Activated naive CD4-positive, alpha-beta T cell treated with anti-CD3 and anti-CD28 coated beads for 36 hours (primary cell): Measurements from ENCODE around the gene INF2. TPM values are rescaled to one million over a fixed set of nuclear protein-coding genes. Genes with fewer than 3 reads are reported as not detected.

Experiments used
- CTCF ChIA-PET: fragments of 350-600 bp; sonication (Branson Sonifier 250); formaldehyde crosslinking; loops from one replicate; lab custom pipeline; 2021; ENCODE audit warnings: antibody characterized with exemption; lab: Charles Lee
- DNase-seq: peaks from one replicate; pipeline ENCODE4 v3.0.0-alpha.2; 2020
- H3K27ac Mint-ChIP-seq: one replicate; pipeline ENCODE4 v1.8.0; 2021; ENCODE audit warnings: mild to moderate bottlenecking, mixed read lengths
- H3K27me3 Mint-ChIP-seq: one replicate; pipeline ENCODE4 v1.8.0; 2021; ENCODE audit warnings: low read depth, mixed read lengths
- H3K36me3 Mint-ChIP-seq: one replicate; pipeline ENCODE4 v1.8.0; 2021; ENCODE audit warnings: low read depth, mixed read lengths
- H3K4me1 Mint-ChIP-seq: one replicate; pipeline ENCODE4 v1.8.0; 2021; ENCODE audit warnings: low read depth, mixed read lengths
- H3K4me3 Mint-ChIP-seq: one replicate; pipeline ENCODE4 v1.8.0; 2021; ENCODE audit warnings: mild to moderate bottlenecking, moderate library complexity, mixed read lengths
- H3K9me3 Mint-ChIP-seq: one replicate; pipeline ENCODE4 v1.8.0; 2021; ENCODE audit warnings: mixed read lengths
- intact Hi-C: fragments of 100-400 bp; cut with micrococcal nuclease; formaldehyde crosslinking; loops from one replicate; pipeline ENCODE4 v1.15.1; 2023
- total RNA-seq, 2 experiments: library from RNA; stranded (reverse); gene quantifications; one replicate each; pipeline ENCODE4 v1.2.3, GENCODE V29; 2021

The INF2 gene
- total RNA-seq, 2 experiments from 2014 or later = 50.7 to 50.9 TPM

GRCh38 chr14:104689881-104690711, 678 bp downstream of the INF2 start:
- H3K36me3 Mint-ChIP-seq = peaks cover 1% of the 10 kb centered on the region
- peak overlapping the region; percentile 73 for H3K4me3 Mint-ChIP-seq
- H3K4me1 Mint-ChIP-seq = peaks cover 54% of the 10 kb centered on the region
- no peaks in the 10 kb centered on the region for H3K9me3 Mint-ChIP-seq
- intact Hi-C loops = loop anchor here (2.0 kb wide), 1 partner anchor 25 kb away; no protein-coding TSS in a partner anchor
- DNase-seq = peak; percentile 54
- H3K27ac Mint-ChIP-seq = peak overlapping the region; percentile 36
- CTCF ChIA-PET = interaction anchor here (1.4 kb wide), 1 partner anchor 24 kb away, joined by 4 read pairs; no protein-coding TSS in a partner anchor
- H3K27me3 Mint-ChIP-seq = no peaks in the 10 kb centered on the region

- no peaks in the 10 kb centered on the region for H3K9me3 Mint-ChIP-seq
- peaks cover 1% of the 10 kb centered on the region for H3K36me3 Mint-ChIP-seq
- H3K27ac Mint-ChIP-seq = peak overlapping the region; percentile 24
- H3K4me1 Mint-ChIP-seq = peaks cover 59% of the 10 kb centered on the region
- CTCF ChIA-PET = interaction anchor here (1.4 kb wide), 1 partner anchor 25 kb away, joined by 4 read pairs; no protein-coding TSS in a partner anchor
- H3K4me3 Mint-ChIP-seq = peak overlapping the region; percentile 73
- intact Hi-C loops = loop anchor here (2.0 kb wide), 1 partner anchor 26 kb away; no protein-coding TSS in a partner anchor
- no peaks in the 10 kb centered on the region for H3K27me3 Mint-ChIP-seq
- DNase-seq = peak; percentile 32
These were observed 1.5 kb downstream of the INF2 start for GRCh38 chr14:104690861-104691455.

GRCh38 chr14:104691546-104692260, 2.3 kb downstream of the INF2 start:
- H3K4me1 Mint-ChIP-seq = peaks cover 56% of the 10 kb centered on the region
- intact Hi-C loops = loop anchor here (2.0 kb wide), 1 partner anchor 27 kb away; no protein-coding TSS in a partner anchor
- H3K4me3 Mint-ChIP-seq = peak overlapping the region; percentile 73
- CTCF ChIA-PET = no interaction called here
- H3K9me3 Mint-ChIP-seq = no peaks in the 10 kb centered on the region
- no peaks in the 10 kb centered on the region for H3K27me3 Mint-ChIP-seq
- H3K27ac Mint-ChIP-seq = no peak overlapping the region
- H3K36me3 Mint-ChIP-seq = peaks cover 1% of the 10 kb centered on the region
- DNase-seq = no peak

GRCh38 chr14:104692261-104692938, 3.0 kb downstream of the INF2 start:
- DNase-seq = no peak
- CTCF ChIA-PET = no interaction called here
- peaks cover 1% of the 10 kb centered on the region for H3K36me3 Mint-ChIP-seq
- no peaks in the 10 kb centered on the region for H3K27me3 Mint-ChIP-seq
- intact Hi-C loops = no loop called here
- peaks cover 51% of the 10 kb centered on the region for H3K4me1 Mint-ChIP-seq
- H3K27ac Mint-ChIP-seq = no peak overlapping the region
- no peaks in the 10 kb centered on the region for H3K9me3 Mint-ChIP-seq
- H3K4me3 Mint-ChIP-seq = no peak overlapping the region

GRCh38 chr14:104692939-104693315, 3.5 kb downstream of the INF2 start:
- no peaks in the 10 kb centered on the region for H3K9me3 Mint-ChIP-seq
- no peaks in the 10 kb centered on the region for H3K27me3 Mint-ChIP-seq
- no peak overlapping the region for H3K4me3 Mint-ChIP-seq
- H3K27ac Mint-ChIP-seq = no peak overlapping the region
- CTCF ChIA-PET = no interaction called here
- H3K36me3 Mint-ChIP-seq = peaks cover 1% of the 10 kb centered on the region
- peaks cover 47% of the 10 kb centered on the region for H3K4me1 Mint-ChIP-seq
- DNase-seq = no peak
- intact Hi-C loops = no loop called here

- H3K4me1 Mint-ChIP-seq = peaks cover 45% of the 10 kb centered on the region
- no peaks in the 10 kb centered on the region for H3K9me3 Mint-ChIP-seq
- intact Hi-C loops = no loop called here
- H3K36me3 Mint-ChIP-seq = peaks cover 1% of the 10 kb centered on the region
- CTCF ChIA-PET = interaction anchor here (0.6 kb wide), 1 partner anchor 132 kb away, joined by 3 read pairs; no protein-coding TSS in a partner anchor
- no peak for DNase-seq
- no peak overlapping the region for H3K4me3 Mint-ChIP-seq
- H3K27ac Mint-ChIP-seq = peak overlapping the region; percentile 58
- no peaks in the 10 kb centered on the region for H3K27me3 Mint-ChIP-seq
These were observed 4.3 kb downstream of the INF2 start for GRCh38 chr14:104693482-104694431.

- DNase-seq = no peak
- H3K27me3 Mint-ChIP-seq = no peaks in the 10 kb centered on the region
- intact Hi-C loops = no loop called here
- H3K4me3 Mint-ChIP-seq = no peak overlapping the region
- H3K9me3 Mint-ChIP-seq = no peaks in the 10 kb centered on the region
- H3K27ac Mint-ChIP-seq = peak overlapping the region; percentile 58
- peaks cover 45% of the 10 kb centered on the region for H3K4me1 Mint-ChIP-seq
- CTCF ChIA-PET = no interaction called here
- H3K36me3 Mint-ChIP-seq = peaks cover 1% of the 10 kb centered on the region
These were observed 5.1 kb downstream of the INF2 start for GRCh38 chr14:104694475-104694950.

DNA sequence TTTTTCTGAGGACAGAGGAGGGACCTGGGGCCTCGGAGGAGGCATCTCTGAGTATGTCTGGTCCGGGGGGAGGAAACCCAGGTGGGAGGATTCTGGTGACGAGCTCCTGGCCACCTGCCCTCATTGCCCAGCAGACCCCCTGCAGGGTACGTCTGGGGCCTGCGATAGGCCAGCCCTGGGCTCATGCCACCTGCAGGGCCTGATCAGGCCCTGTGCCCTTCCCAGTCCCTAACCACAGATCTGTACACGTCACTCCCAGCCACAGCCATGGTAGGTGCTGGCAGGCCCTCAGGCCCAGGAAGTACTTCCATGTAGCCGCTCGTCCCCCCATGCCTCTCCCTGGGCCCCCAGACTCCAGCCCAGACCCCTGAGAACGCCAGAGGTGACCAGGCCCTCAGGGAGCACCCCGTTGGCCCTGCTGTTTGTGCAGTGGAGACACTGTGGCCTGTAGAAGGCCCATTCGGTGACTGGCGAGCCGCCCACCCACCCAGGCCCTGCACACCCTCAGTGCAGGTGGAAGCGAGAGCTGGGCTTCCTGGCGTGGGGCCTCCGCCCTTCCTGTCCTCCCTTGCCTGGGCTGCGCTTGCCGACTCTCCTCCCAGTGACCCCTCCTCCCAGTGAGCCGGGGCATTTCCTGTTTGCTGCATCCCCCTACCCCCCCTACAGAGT, 5.7 kb downstream of the INF2 start:
- no peaks in the 10 kb centered on the region for H3K9me3 Mint-ChIP-seq
- peaks cover 45% of the 10 kb centered on the region for H3K4me1 Mint-ChIP-seq
- CTCF ChIA-PET = interaction anchor here (1.7 kb wide), 1 partner anchor 14 kb away, joined by 5 read pairs; no protein-coding TSS in a partner anchor
- intact Hi-C loops = no loop called here
- H3K27me3 Mint-ChIP-seq = no peaks in the 10 kb centered on the region
- H3K4me3 Mint-ChIP-seq = peak overlapping the region; percentile 3
- H3K27ac Mint-ChIP-seq = peak overlapping the region; percentile 81
- DNase-seq = peak; percentile 62
- H3K36me3 Mint-ChIP-seq = peaks cover 1% of the 10 kb centered on the region

DNA sequence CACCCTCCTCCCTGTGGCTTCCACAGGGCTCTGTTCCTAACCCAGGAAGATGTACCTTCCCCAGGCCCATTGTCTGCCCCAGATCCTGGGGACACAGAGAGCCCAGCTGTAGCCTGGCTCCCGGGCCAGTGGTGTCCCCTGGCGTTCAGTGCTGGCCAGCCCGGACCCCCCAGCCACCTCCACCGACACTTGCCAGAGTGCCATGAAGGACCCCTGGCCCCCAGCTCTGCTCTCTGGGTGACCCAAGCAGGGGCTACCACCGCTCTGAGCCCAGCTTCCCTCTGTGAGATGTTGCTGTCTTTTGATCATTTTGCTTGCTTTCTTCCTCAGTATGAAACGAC, 6.2 kb downstream of the INF2 start:
- Mint-ChIP-seq H3K27ac (peak overlapping the region; percentile 81), H3K4me3 (no peak overlapping the region), H3K9me3 (no peaks in the 10 kb centered on the region), H3K4me1 (peaks cover 44% of the 10 kb centered on the region), H3K36me3 (peaks cover 1% of the 10 kb centered on the region), H3K27me3 (no peaks in the 10 kb centered on the region)
- no peak for DNase-seq
- CTCF ChIA-PET = interaction anchor here (1.7 kb wide), 1 partner anchor 14 kb away, joined by 5 read pairs; no protein-coding TSS in a partner anchor
- intact Hi-C loops = no loop called here

DNA sequence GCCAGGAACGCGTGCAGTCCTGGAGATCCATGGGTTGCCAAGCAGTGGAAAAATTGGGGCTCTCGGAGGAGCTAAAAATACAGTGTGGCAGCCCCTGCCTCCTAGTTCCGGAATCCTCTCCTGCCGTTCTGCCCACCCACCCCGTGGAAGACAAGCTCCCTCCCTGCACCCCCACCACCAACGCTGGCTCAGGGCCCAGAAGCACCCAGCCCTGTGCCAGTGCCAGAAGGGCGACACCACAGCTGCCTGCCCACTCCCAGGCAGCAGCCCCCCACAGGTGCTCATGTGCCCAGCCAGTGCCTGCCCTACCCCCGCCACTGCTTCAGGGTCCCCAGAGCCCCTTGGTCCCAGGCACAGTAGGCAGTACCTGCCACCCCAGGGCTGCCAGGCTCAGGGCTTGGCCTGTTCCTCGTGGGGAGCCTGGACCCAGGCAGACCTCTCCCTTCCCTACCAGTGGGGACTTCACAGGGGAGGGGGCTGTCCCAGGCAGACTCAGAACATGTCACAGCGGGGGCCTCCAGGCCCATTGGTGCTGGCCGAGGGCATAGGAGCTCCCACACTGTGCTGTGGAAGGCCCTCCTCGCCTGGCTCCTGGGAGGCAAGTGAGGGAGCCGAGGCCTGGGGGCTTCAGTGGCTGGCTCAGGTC, 7.4 kb downstream of the INF2 start:
- CTCF ChIA-PET = interaction anchor here (0.6 to 1.7 kb wide), 3 partner anchors 12 to 54 kb away, joined by 3 to 5 read pairs (median 3); no protein-coding TSS in a partner anchor
- H3K4me3 Mint-ChIP-seq = no peak overlapping the region
- H3K36me3 Mint-ChIP-seq = no peaks in the 10 kb centered on the region
- intact Hi-C loops = no loop called here
- DNase-seq = no peak
- no peaks in the 10 kb centered on the region for H3K9me3 Mint-ChIP-seq
- no peaks in the 10 kb centered on the region for H3K27me3 Mint-ChIP-seq
- no peak overlapping the region for H3K27ac Mint-ChIP-seq
- H3K4me1 Mint-ChIP-seq = peaks cover 35% of the 10 kb centered on the region
